ENCODE measurements around the gene SLC25A5. TPM values are rescaled to one million over a fixed set of nuclear protein-coding genes. Genes with fewer than 3 reads are reported as not detected.
A peak's percentile ranks its signal among the peaks of the same experiment; 100 is the strongest.

SLC25A5 gene
- total RNA-seq, result 1,000 to 10,000 TPM in 1 of 4 donors, 100 to 1,000 TPM in 3; 319 to 1,302 (median 724) TPM

DNA sequence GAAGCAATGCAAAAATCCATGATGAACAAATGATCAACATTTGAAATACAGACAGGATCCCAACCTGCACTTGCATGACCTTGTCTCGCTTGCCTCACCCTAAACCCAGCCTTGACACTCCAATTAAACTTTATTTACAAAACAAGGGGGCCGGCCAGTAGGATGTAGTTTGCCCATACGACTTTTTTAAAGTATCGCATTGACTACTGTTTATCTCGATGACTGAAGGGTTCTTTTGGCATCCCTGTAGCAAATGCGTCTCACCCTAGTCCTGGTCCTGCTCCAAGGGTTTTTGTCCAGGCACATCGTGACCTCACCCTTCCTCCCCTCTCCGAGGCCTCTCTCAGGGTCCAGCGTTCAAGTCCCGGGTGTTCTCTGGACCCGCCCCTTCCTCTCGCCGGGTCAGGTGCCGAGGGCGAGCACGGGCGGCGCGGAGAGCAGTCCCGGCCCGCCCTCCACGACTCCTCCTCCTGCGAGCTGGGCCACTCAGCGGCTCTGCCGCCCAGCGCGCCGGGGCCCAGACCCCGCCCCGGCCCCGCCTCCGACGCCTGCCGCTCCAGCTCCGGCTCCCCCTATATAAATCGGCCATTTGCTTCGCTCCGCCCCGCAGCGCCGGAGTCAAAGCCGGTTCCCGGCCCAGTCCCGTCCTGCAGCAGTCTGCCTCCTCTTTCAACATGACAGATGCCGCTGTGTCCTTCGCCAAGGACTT, at the start of gene SLC25A5:
SLC25A5 (plus strand) TSS at position 603 of the 709 bp plus-strand sequence; CDS start at position 675, 72 bp downstream.
- DNase-seq, result peak; percentile 88
- Histone ChIP-seq H3K27ac (peak within 1 kb of the TSS; percentile 96 to 100 (median 99)), H3K36me3 (peaks cover 0 to 5% (median 0%) of the 10 kb centered on the region in 4 donors), H3K9me3 (no peaks in the 10 kb centered on the region), H3K27me3 (no peaks in the 10 kb centered on the region), H3K4me3 (peak within 1 kb of the TSS; percentile 56 to 94 (median 82)), H3K4me1 (peaks cover 0 to 17% (median 8%) of the 10 kb centered on the region in 4 donors)
- in situ Hi-C loops (cut with MboI; ENCODE audit: low pct_ligation_motif_present in 1 of 4, low pct_unique_long_range_greater_than_20kb in 1 of 4, low sequenced_read_pairs in 3 of 4) (no loop called here), intact Hi-C loops (cut with DNase I; ENCODE audit: low total_unique reads) (no loop called here)
- 45% methylated on average over 46 of the region's 46 CpGs; no CpG with 5 or more reads in 1 of the 2 donors for WGBS, 2 donors (ENCODE audit: low coverage in 1 of 2)
- TF ChIP-seq POLR2A (IDR thresholded peaks at IDR 0.05) (peak; percentile 98), CTCF (IDR thresholded peaks at IDR 0.05) (no peak), EP300 (IDR thresholded peaks at IDR 0.05; ENCODE audit: low read depth) (no peak), POLR2AphosphoS5 (IDR thresholded peaks at IDR 0.05) (peak; percentile 89 to 99 (median 98))

GRCh38 chrX:119419146-119419545, 49.1 kb upstream of the SLC25A5 start:
- no peak overlapping the region for H3K27ac ChIP-seq
- no peaks in the 10 kb centered on the region for H3K27me3 ChIP-seq
- H3K4me3 ChIP-seq, result no peak overlapping the region
- intact Hi-C loops (cut with DNase I; ENCODE audit: low total_unique reads) (no loop called here), in situ Hi-C loops (cut with MboI; ENCODE audit: low pct_ligation_motif_present in 1 of 4, low pct_unique_long_range_greater_than_20kb in 1 of 4, low sequenced_read_pairs in 3 of 4) (no loop called here)
- WGBS, 2 donors (ENCODE audit: low coverage in 1 of 2), result 79% methylated on average over 4 of the region's 4 CpGs; no CpG with 5 or more reads in 1 of the 2 donors
- TF ChIP-seq EP300 (IDR thresholded peaks at IDR 0.05; ENCODE audit: low read depth) (no peak), CTCF (IDR thresholded peaks at IDR 0.05) (no peak), POLR2A (IDR thresholded peaks at IDR 0.05) (no peak), POLR2AphosphoS5 (IDR thresholded peaks at IDR 0.05) (no peak)
- no peaks in the 10 kb centered on the region for H3K36me3 ChIP-seq
- no peaks in the 10 kb centered on the region for H3K9me3 ChIP-seq
- H3K4me1 ChIP-seq, result no peaks in the 10 kb centered on the region
- no peak for DNase-seq

DNA sequence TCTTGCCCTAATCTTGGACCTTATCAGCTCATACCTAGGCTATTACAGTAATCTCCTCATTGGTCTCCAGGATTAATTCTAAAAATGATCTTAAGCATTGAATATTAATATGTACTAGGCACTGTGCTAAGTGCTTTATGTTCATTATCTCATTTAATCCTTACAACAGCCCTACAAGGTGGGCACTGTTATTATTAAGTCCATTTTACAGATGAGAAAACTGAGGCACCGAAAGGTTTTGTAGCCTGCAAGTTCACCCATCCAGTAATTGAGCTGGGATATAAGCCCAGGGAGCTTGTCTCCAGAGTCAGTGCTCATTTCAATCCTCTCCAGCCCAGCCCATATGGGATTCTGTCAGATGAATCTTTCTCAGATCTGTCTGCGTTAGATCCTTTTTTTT, 48.3 kb upstream of the SLC25A5 start:
- TF ChIP-seq POLR2A (IDR thresholded peaks at IDR 0.05) (no peak), CTCF (IDR thresholded peaks at IDR 0.05) (no peak), EP300 (IDR thresholded peaks at IDR 0.05; ENCODE audit: low read depth) (no peak), POLR2AphosphoS5 (IDR thresholded peaks at IDR 0.05) (no peak)
- no peak for DNase-seq
- 89% methylated on average over 2 of the region's 2 CpGs; no CpG with 5 or more reads in 1 of the 2 donors for WGBS, 2 donors (ENCODE audit: low coverage in 1 of 2)
- intact Hi-C loops (cut with DNase I; ENCODE audit: low total_unique reads) (no loop called here), in situ Hi-C loops (cut with MboI; ENCODE audit: low pct_ligation_motif_present in 1 of 4, low pct_unique_long_range_greater_than_20kb in 1 of 4, low sequenced_read_pairs in 3 of 4) (no loop called here)
- Histone ChIP-seq H3K36me3 (no peaks in the 10 kb centered on the region), H3K27ac (no peak overlapping the region), H3K27me3 (no peaks in the 10 kb centered on the region), H3K9me3 (no peaks in the 10 kb centered on the region), H3K4me3 (no peak overlapping the region), H3K4me1 (no peaks in the 10 kb centered on the region)

DNA sequence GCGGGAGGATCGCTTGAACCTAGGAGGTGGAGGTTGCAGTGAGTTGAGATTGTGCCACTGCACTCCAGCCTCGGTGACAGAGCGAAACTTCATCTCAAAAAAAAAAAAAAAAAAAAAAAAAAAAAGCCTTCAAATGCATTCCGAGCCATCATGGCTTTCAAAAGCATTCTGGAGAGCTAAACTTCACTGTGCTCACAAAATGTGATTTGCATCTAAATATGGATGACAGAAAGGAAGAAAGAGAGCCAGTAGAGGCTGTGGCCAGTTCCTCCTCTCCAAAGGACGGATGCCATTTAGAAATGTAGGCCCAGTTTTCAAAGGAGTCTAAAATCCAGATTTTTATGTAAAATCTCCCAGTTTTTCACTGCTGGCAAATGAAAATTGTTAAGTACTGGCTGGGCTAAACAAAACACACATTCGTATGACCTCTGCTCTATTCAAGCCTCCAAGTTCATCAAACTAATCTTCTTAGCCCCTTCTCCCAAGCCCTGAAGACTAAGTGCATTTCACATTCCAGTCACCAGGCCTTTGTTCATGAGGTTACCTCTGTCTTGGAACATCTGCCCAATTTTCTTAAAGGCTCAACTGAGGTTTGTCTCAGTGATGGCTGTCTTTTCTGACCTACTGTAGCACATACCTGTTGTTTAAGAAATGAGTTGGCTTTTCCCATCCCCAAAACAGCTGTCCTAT, 47.1 kb upstream of the SLC25A5 start:
- no peak for DNase-seq
- no peak overlapping the region for H3K27ac ChIP-seq
- no peak for TF ChIP-seq EP300 (IDR thresholded peaks at IDR 0.05; ENCODE audit: low read depth)
- WGBS, 2 donors (ENCODE audit: low coverage in 1 of 2), result 88% methylated on average over 7 of the region's 7 CpGs; no CpG with 5 or more reads in 1 of the 2 donors
- in situ Hi-C loops (cut with MboI; ENCODE audit: low pct_ligation_motif_present in 1 of 4, low pct_unique_long_range_greater_than_20kb in 1 of 4, low sequenced_read_pairs in 3 of 4), result no loop called here
- H3K9me3 ChIP-seq, result no peaks in the 10 kb centered on the region
- no peak overlapping the region for H3K4me3 ChIP-seq
- H3K36me3 ChIP-seq, result no peaks in the 10 kb centered on the region
- no peaks in the 10 kb centered on the region for H3K4me1 ChIP-seq
- intact Hi-C loops (cut with DNase I; ENCODE audit: low total_unique reads), result no loop called here
- no peaks in the 10 kb centered on the region for H3K27me3 ChIP-seq
